ENCODE measurements around the gene BMP4.

The BMP4 gene

GRCh38 chr14:53963320-53964227 is 6.9 kb upstream of the BMP4 start:
- no peak for DNase-seq

GRCh38 chr14:53962953-53963319 is 6.3 kb upstream of the BMP4 start:
- DNase-seq = no peak

- DNase-seq = no peak
Observed at GRCh38 chr14:53958628-53959027, 2.0 kb upstream of the BMP4 start.

GRCh38 chr14:53957739-53958138 is 1.1 kb upstream of the BMP4 start:
- no peak for DNase-seq

GRCh38 chr14:53955671-53956426 is 776 bp downstream of the BMP4 start:
- no peak for DNase-seq

GRCh38 chr14:53955229-53955556 is 1.4 kb downstream of the BMP4 start:
- DNase-seq = no peak

GRCh38 chr14:53954551-53955228 is 1.9 kb downstream of the BMP4 start:
- DNase-seq = no peak

GRCh38 chr14:53953828-53954550 is 2.6 kb downstream of the BMP4 start:
- DNase-seq = no peak

- no peak for DNase-seq
Observed at GRCh38 chr14:53953002-53953827, 3.4 kb downstream of the BMP4 start.

GRCh38 chr14:53952533-53952932 is 4.1 kb downstream of the BMP4 start:
- DNase-seq = no peak

GRCh38 chr14:53951627-53952303 is 4.9 kb downstream of the BMP4 start:
- no peak for DNase-seq

GRCh38 chr14:53951243-53951626 is 5.4 kb downstream of the BMP4 start:
- DNase-seq = no peak

- DNase-seq = no peak
Observed at GRCh38 chr14:53950031-53950793, 6.4 kb downstream of the BMP4 start.

- DNase-seq = no peak
Observed at GRCh38 chr14:53949201-53949600, 7.4 kb downstream of the BMP4 start.

GRCh38 chr14:53948205-53948884 is 8.3 kb downstream of the BMP4 start:
- DNase-seq = no peak

GRCh38 chr14:53947452-53948204 is 9.0 kb downstream of the BMP4 start:
- no peak for DNase-seq

- DNase-seq = no peak
Observed at GRCh38 chr14:53947094-53947445, 9.6 kb downstream of the BMP4 start.

- DNase-seq = no peak
Observed at GRCh38 chr14:53946404-53947093, 10.1 kb downstream of the BMP4 start.

GRCh38 chr14:53946071-53946403 is 10.6 kb downstream of the BMP4 start:
- DNase-seq = no peak

Data from NK-92 treated with Interleukin-12 subunit alpha and Interleukin-12 subunit beta, amount 100 ng/mL, for 24 hours (cell line).